Keratinocyte (primary cell): Measurements from ENCODE around the gene FAIM2. TPM values are rescaled to one million over a fixed set of nuclear protein-coding genes. Genes with fewer than 3 reads are reported as not detected.

Experiments
- DNase-seq: peaks from one replicate; pipeline ENCODE4 v3.0.0-alpha.2; 2011; ENCODE audit warnings: low read depth, missing footprints, low spot score
- FAIRE-seq: peaks from 2 replicates; lab custom pipeline; 2011; peaks lifted over from hg19 to GRCh38; lab: Jason Lieb, UNC
- H2AFZ ChIP-seq: 2 replicates; pipeline ENCODE4 v1.6.0; 2012; ENCODE audit warnings: low read length, control low read depth, inconsistent platforms; ENCODE audit not compliant: control insufficient read depth
- H3K27ac ChIP-seq: 2 replicates; pipeline ENCODE4 v1.5.1; 2011; ENCODE audit warnings: low read length; ENCODE audit not compliant: control insufficient read depth, insufficient read depth
- H3K27me3 ChIP-seq: 3 replicates; pipeline ENCODE4 v1.6.0; 2011; ENCODE audit warnings: low read length; ENCODE audit not compliant: control insufficient read depth, insufficient read depth; ENCODE audit errors: extremely low read depth
- H3K36me3 ChIP-seq, 2 experiments: 2 replicates in 1 of 2; 3 replicates in 1 of 2; pipeline ENCODE4 v1.5.1; 2011; ENCODE audit warnings: low read length in 2 of 2, mild to moderate bottlenecking in 1 of 2; ENCODE audit not compliant: control insufficient read depth in 2 of 2, insufficient read depth in 2 of 2; ENCODE audit errors: extremely low read depth in 1 of 2
- H3K4me1 ChIP-seq: 3 replicates; pipeline ENCODE4 v1.5.1; 2011; ENCODE audit warnings: low read length; ENCODE audit not compliant: control insufficient read depth, insufficient read depth; ENCODE audit errors: extremely low read depth
- H3K4me2 ChIP-seq: 3 replicates; pipeline ENCODE4 v1.6.0; 2011; ENCODE audit warnings: low read depth, low read length; ENCODE audit not compliant: control insufficient read depth, insufficient read depth; ENCODE audit errors: extremely low read depth
- H3K4me3 ChIP-seq, 3 experiments: fragments of 200-600 bp in 1 of 3; sonication (generic) in 1 of 3; 2 replicates in 2 of 3; 3 replicates in 1 of 3; pipeline ENCODE4 v1.5.1; 2011 to 2016; ENCODE audit warnings: low read length in 3 of 3, mild to moderate bottlenecking in 3 of 3, control low read depth in 2 of 3, inconsistent platforms in 1 of 3, low read depth in 1 of 3, mixed read lengths in 1 of 3, mixed run types in 1 of 3, moderate library complexity in 1 of 3; ENCODE audit not compliant: control insufficient read depth in 2 of 3, insufficient read depth in 2 of 3; ENCODE audit errors: extremely low read depth in 1 of 3
- H3K79me2 ChIP-seq: 2 replicates; pipeline ENCODE4 v1.6.0; 2012; ENCODE audit warnings: low read length; ENCODE audit not compliant: control insufficient read depth, insufficient read depth
- H3K9ac ChIP-seq: 3 replicates; pipeline ENCODE4 v1.6.0; 2011; ENCODE audit warnings: low read length; ENCODE audit not compliant: control insufficient read depth, insufficient read depth; ENCODE audit errors: extremely low read depth
- H3K9me1 ChIP-seq: 3 replicates; pipeline ENCODE4 v1.6.0; 2011; ENCODE audit warnings: low read length; ENCODE audit not compliant: control insufficient read depth, insufficient read depth; ENCODE audit errors: extremely low read depth
- H3K9me3 ChIP-seq: 2 replicates; pipeline ENCODE4 v1.5.1; 2012; ENCODE audit warnings: low read depth, low read length; ENCODE audit not compliant: control insufficient read depth
- H4K20me1 ChIP-seq: 3 replicates; pipeline ENCODE4 v1.6.0; 2011; ENCODE audit warnings: low read length; ENCODE audit not compliant: control insufficient read depth, insufficient read depth; ENCODE audit errors: extremely low read depth
- EZH2 ChIP-seq: IDR thresholded peaks from one replicate; pipeline ENCODE4 v1.6.1; 2012; ENCODE audit warnings: inconsistent platforms, mild to moderate bottlenecking, low read length, moderate library complexity
- dilution Hi-C: fragments of 300-500 bp; cut with MboI; formaldehyde crosslinking; loops from one replicate; pipeline ENCODE4 v1.7.0; 2020; ENCODE audit warnings: low sequenced_read_pairs; ENCODE audit not compliant: extremely low pct_ligation_motif_present
- polyA plus RNA-seq, 5 experiments: library from polyadenylated mRNA; depleted of rRNA in 3 of 5; stranded (reverse) in 3 of 5; stranded (forward) in 1 of 5; unstranded in 1 of 5; fragments of >200 nt; gene quantifications; 1 replicate in 1 of 5; 2 replicates in 3 of 5; 3 replicates in 1 of 5; pipeline versions ENCODE4 v1.2.1 to v1.2.3, GENCODE V29; 2011 to 2012; ENCODE audit warnings: missing spikeins in 2 of 5, low read depth in 1 of 5, low replicate concordance in 1 of 5
- TF ChIP-seq, protein P1 (sequence below), 3 experiments: IDR thresholded peaks in 1 of 3; conservative IDR thresholded peaks in 1 of 3; optimal IDR thresholded peaks in 1 of 3; 2 replicates in 2 of 3; 3 replicates in 1 of 3; pipeline versions ENCODE3 to v1.5.1; 2011; ENCODE audit warnings: low read length in 3 of 3, mild to moderate bottlenecking in 3 of 3, moderate library complexity in 2 of 3, control low read depth in 1 of 3, inconsistent platforms in 1 of 3; ENCODE audit not compliant: insufficient read depth in 2 of 3; ENCODE audit errors: extremely low read depth in 1 of 3

Gene FAIM2
- polyA plus RNA-seq, 1 donor (not counting 4 experiments of a cell fraction or from before 2014, with no cell fraction given): not detected

DNA sequence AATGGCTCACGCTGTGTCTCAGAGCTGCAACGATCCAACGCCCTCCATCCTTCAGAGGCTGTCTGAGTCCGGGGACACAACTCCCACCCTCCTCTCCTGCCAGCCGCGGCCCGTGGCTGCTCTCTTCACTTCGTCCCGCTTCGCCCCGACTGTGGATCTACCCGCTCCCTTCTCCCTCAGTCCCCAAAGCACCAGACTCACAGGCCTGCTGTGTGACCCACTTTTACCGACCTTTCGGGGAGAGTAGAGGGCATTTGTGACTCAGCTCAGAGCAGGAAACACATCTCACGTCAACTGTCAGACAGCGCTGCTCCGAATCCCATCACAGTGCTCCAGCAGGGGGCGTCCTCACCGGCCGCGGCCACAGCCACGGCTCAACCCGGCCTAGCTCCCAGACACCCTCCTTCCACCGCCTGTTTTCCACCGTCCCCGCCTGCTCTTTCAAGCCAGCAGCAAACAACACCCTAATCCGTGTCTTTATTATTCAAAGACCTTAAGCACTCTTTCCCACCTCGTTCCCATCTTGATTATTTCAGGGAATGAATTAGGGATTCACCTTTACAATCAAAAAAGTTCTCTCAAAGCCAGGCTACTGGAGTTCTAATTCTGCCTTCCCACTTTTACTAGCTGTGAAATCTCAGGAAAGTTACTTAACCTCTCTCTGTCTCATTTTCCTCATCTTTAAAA is 41.8 kb upstream of the FAIM2 start:
- H3K4me1 ChIP-seq: peaks cover 15% of the 10 kb centered on the region
- no peak for TF ChIP-seq EZH2
- TF ChIP-seq, protein P1, sequence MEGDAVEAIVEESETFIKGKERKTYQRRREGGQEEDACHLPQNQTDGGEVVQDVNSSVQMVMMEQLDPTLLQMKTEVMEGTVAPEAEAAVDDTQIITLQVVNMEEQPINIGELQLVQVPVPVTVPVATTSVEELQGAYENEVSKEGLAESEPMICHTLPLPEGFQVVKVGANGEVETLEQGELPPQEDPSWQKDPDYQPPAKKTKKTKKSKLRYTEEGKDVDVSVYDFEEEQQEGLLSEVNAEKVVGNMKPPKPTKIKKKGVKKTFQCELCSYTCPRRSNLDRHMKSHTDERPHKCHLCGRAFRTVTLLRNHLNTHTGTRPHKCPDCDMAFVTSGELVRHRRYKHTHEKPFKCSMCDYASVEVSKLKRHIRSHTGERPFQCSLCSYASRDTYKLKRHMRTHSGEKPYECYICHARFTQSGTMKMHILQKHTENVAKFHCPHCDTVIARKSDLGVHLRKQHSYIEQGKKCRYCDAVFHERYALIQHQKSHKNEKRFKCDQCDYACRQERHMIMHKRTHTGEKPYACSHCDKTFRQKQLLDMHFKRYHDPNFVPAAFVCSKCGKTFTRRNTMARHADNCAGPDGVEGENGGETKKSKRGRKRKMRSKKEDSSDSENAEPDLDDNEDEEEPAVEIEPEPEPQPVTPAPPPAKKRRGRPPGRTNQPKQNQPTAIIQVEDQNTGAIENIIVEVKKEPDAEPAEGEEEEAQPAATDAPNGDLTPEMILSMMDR (optimal IDR thresholded peaks at IDR 0.05 in 1 of 3, IDR thresholded peaks at IDR 0.05 in 1 of 3, conservative IDR thresholded peaks at IDR 0.05 in 1 of 3; ENCODE audit: extremely low read depth in 1 of 3, insufficient read depth in 2 of 3, low read length in 3 of 3): peak; percentile 90 to 96 (median 94)
- peak overlapping the region; percentile 19 for H2AFZ ChIP-seq
- H3K36me3 ChIP-seq: no peaks in the 10 kb centered on the region
- no peaks in the 10 kb centered on the region for H3K79me2 ChIP-seq
- H4K20me1 ChIP-seq: no peaks in the 10 kb centered on the region
- no peaks in the 10 kb centered on the region for H3K9me1 ChIP-seq
- peak; percentile 9 for FAIRE-seq
- no peak overlapping the region for H3K27ac ChIP-seq
- no peaks in the 10 kb centered on the region for H3K9me3 ChIP-seq
- H3K4me3 ChIP-seq: no peak overlapping the region
- H3K27me3 ChIP-seq: peaks cover 6% of the 10 kb centered on the region
- dilution Hi-C loops: no loop called here
- no peak overlapping the region for H3K4me2 ChIP-seq
- no peak overlapping the region for H3K9ac ChIP-seq
- no peak for DNase-seq

GRCh38 chr12:49944718-49945117 is 41.0 kb upstream of the FAIM2 start:
- no peak overlapping the region for H2AFZ ChIP-seq
- H3K27ac ChIP-seq: no peak overlapping the region
- no peak overlapping the region for H3K4me2 ChIP-seq
- H3K9me1 ChIP-seq: no peaks in the 10 kb centered on the region
- FAIRE-seq (no peak), DNase-seq (no peak)
- H3K79me2 ChIP-seq: no peaks in the 10 kb centered on the region
- no peaks in the 10 kb centered on the region for H3K27me3 ChIP-seq
- dilution Hi-C loops: no loop called here
- no peak for TF ChIP-seq EZH2
- TF ChIP-seq, protein P1 (optimal IDR thresholded peaks at IDR 0.05 in 1 of 3, IDR thresholded peaks at IDR 0.05 in 1 of 3, conservative IDR thresholded peaks at IDR 0.05 in 1 of 3; ENCODE audit: extremely low read depth in 1 of 3, insufficient read depth in 2 of 3, low read length in 3 of 3): no peak
- no peak overlapping the region for H3K4me3 ChIP-seq
- H3K9ac ChIP-seq: no peak overlapping the region
- H3K9me3 ChIP-seq: no peaks in the 10 kb centered on the region
- H4K20me1 ChIP-seq: no peaks in the 10 kb centered on the region
- no peaks in the 10 kb centered on the region for H3K36me3 ChIP-seq
- peaks cover 15% of the 10 kb centered on the region for H3K4me1 ChIP-seq
